ENCODE data around the gene HLA-E.

DNA sequence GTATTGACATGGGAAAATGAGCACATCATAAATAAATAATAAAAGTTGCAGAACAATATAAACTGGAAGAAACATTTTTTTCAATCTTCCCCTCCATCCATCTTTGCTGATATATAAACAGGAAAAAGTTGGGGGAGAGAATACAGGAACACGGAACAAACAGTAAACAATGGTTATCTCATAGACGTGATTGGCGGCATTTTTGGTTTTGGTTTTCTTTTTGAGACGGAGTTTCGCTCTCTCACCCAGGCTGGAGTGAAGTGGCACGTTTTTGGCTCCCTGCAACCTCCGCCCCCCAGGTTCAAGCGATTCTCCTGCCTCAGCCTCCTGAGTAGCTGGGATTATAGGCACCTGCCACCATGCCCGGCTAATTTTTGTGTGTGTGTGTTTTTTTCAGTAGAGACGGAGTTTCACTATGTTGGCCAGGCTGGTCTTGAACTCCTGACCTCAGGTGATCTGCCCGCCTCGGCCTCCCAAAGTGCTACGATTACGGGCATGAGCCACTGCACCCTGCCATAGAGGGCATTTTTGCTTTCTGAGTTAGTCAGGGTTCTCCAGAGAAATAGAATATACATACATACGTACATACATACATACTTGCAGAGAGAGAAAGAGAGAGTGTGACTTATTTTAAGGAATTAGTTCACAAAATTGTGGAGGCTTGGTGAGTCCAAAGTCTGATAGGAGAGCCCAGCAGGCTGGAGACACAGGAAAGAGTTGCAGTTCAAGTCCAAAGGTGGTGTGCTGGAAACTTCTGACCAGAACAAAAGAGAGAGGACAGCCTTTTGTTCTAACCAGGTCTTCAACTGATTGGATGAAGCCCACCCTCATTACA, 44.4 kb downstream of the HLA-E start:
- TF ChIP-seq, protein P1, sequence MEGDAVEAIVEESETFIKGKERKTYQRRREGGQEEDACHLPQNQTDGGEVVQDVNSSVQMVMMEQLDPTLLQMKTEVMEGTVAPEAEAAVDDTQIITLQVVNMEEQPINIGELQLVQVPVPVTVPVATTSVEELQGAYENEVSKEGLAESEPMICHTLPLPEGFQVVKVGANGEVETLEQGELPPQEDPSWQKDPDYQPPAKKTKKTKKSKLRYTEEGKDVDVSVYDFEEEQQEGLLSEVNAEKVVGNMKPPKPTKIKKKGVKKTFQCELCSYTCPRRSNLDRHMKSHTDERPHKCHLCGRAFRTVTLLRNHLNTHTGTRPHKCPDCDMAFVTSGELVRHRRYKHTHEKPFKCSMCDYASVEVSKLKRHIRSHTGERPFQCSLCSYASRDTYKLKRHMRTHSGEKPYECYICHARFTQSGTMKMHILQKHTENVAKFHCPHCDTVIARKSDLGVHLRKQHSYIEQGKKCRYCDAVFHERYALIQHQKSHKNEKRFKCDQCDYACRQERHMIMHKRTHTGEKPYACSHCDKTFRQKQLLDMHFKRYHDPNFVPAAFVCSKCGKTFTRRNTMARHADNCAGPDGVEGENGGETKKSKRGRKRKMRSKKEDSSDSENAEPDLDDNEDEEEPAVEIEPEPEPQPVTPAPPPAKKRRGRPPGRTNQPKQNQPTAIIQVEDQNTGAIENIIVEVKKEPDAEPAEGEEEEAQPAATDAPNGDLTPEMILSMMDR (conservative IDR thresholded peaks at IDR 0.05 in 1 of 2, IDR thresholded peaks at IDR 0.05 in 1 of 2; ENCODE audit: extremely low read depth in 1 of 2, insufficient read depth in 1 of 2, low read depth in 1 of 2, low read length in 2 of 2): no peak
- no peak for TF ChIP-seq EZH2 (IDR thresholded peaks at IDR 0.05; ENCODE audit: borderline replicate concordance, low read length)
